Measurements from ENCODE around the gene TELO2.

DNA sequence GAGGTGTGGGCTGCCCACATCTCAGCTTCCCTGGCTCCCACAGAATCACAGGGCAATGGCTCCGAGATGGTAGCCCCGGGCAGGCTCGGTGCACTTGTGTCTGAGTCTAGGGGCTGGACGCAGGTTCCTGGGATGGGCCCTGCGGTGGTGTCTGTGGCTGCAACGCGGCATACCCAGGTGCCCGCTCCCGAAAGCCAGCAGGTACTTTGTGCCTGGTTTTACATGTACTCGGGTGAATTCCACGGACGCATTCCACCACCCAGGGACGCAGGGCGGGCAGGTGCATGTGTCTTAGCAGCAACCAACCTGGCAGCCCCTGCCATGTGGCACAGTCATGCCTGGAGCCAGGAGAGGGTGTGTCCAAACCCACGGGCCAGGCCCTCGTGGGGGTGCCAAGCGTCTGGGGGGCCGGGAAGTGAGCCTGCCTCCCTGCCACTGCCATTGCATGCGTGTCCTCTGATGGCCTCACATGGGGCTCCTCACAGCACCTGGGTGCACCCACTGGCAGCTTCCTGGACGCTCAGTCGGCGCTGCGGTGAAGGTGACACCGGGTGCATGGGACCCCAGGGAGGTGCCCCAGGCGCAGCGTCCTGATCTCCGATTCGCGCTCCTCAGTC, 35.9 kb downstream of the TELO2 start:
- TF ChIP-seq, protein P1, sequence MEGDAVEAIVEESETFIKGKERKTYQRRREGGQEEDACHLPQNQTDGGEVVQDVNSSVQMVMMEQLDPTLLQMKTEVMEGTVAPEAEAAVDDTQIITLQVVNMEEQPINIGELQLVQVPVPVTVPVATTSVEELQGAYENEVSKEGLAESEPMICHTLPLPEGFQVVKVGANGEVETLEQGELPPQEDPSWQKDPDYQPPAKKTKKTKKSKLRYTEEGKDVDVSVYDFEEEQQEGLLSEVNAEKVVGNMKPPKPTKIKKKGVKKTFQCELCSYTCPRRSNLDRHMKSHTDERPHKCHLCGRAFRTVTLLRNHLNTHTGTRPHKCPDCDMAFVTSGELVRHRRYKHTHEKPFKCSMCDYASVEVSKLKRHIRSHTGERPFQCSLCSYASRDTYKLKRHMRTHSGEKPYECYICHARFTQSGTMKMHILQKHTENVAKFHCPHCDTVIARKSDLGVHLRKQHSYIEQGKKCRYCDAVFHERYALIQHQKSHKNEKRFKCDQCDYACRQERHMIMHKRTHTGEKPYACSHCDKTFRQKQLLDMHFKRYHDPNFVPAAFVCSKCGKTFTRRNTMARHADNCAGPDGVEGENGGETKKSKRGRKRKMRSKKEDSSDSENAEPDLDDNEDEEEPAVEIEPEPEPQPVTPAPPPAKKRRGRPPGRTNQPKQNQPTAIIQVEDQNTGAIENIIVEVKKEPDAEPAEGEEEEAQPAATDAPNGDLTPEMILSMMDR (IDR thresholded peaks at IDR 0.05): no peak
- no peak for TF ChIP-seq POLR2A (IDR thresholded peaks at IDR 0.05)

Data from uterus (tissue), 2 donors.